Measurements from ENCODE around the gene UPK2. TPM values are rescaled to one million over a fixed set of nuclear protein-coding genes. Genes with fewer than 3 reads are reported as not detected.
A peak's percentile ranks its signal among the peaks of the same experiment; 100 is the strongest.
"Not testable (repeated sequence)": the region's sequence is repeated elsewhere in the genome, so short reads cannot be mapped to it uniquely, and the experiment has no call there.

The UPK2 gene
- polyA plus RNA-seq, 4 donors, result 0.74 to 47.4 (median 26.7) TPM

GRCh38 chr11:118980191-118980881 is 24.2 kb downstream of the UPK2 start:
- peak in 1 of 4 donors; percentile 18 for DNase-seq (ENCODE audit: low read depth in 4 of 4, low spot score in 3 of 4)

DNA sequence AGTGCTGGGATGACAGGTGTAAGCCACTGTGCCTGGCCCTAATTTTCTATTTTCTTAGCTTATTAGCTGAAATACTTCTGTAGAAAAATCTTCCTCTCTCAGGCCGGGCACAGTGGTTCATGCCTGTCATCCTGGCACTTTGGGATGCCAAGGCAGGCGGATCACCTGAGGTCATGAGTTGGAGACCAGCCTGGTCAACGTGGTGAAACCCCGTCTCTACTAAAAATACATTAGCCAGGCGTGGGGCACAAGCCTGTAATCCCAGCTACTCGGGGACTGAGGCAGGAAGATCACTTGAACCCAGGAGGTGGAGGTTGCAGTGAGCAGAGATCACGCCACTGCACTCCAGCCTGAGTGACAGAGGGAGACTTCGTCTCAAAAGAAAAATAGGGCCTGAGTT is 28.2 kb downstream of the UPK2 start:
- not testable (repeated sequence) for DNase-seq (ENCODE audit: low read depth in 4 of 4, low spot score in 3 of 4)

DNA sequence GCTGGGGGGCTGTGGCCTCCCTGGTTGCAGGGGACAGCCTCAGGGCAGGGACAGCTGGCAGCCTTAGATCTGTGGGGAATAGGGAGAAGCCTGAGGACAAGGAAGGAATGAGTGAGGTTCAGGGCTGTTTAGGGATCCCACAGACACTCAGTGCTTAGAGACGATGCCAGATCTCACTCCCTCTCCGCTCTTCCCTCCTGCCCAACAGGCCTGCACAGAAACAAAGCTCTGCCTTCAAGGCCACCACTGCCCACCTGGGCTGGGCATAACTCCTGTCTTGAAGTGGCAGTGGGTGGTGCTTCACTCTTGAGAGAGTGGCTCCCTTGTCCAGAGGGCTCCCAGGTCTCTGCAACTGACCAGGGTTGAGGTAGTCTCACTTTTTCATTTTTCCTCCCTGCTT is 28.7 kb downstream of the UPK2 start:
- DNase-seq (ENCODE audit: low read depth in 4 of 4, low spot score in 3 of 4), result no peak

DNA sequence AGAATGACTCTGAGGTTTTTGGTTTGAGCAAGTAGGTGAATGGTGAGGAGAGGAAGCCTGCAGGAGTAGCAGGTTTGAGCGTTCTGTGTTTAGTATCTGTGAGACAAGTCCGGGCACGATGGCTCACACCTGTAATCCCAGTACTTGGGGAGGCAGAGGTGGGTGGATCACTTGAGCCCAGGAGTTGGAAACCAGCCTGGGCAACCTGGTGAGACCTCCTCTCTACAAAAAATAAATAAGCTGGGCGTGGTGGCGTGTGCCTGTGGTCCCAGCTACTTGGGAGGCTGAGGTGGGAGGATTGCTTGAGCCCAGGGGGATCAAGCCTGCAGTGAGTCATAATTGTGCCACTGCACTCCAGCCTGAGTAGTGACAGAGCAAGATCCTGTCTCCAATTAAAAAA is 32.2 kb downstream of the UPK2 start:
- no peak for DNase-seq (ENCODE audit: low read depth in 4 of 4, low spot score in 3 of 4)

GRCh38 chr11:118991486-118992038 is 35.5 kb downstream of the UPK2 start:
- not testable (repeated sequence) for DNase-seq (ENCODE audit: low read depth in 4 of 4, low spot score in 3 of 4)

- no peak for DNase-seq (ENCODE audit: low read depth in 4 of 4, low spot score in 3 of 4)
Observed at GRCh38 chr11:118996926-118997626, 41.0 kb downstream of the UPK2 start.

GRCh38 chr11:118997627-118998387 is 41.7 kb downstream of the UPK2 start, which contains the start of gene CENATAC:
Gene CENATAC (plus strand): TSS chr11:118998138. CDS start chr11:118998198, 60 bp downstream.
- DNase-seq (ENCODE audit: low read depth in 4 of 4, low spot score in 3 of 4), result peak; percentile 85 to 88 (median 87)

- no peak for DNase-seq (ENCODE audit: low read depth in 4 of 4, low spot score in 3 of 4)
Observed at GRCh38 chr11:118998388-118998717, 42.3 kb downstream of the UPK2 start.

- DNase-seq (ENCODE audit: low read depth in 4 of 4, low spot score in 3 of 4), result no peak
Observed at GRCh38 chr11:118998822-118999221, 42.7 kb downstream of the UPK2 start.

GRCh38 chr11:119000906-119001305 is 44.8 kb downstream of the UPK2 start:
- no peak for DNase-seq (ENCODE audit: low read depth in 4 of 4, low spot score in 3 of 4)

- DNase-seq (ENCODE audit: low read depth in 4 of 4, low spot score in 3 of 4), result no peak
Observed at GRCh38 chr11:119006656-119007055, 50.6 kb downstream of the UPK2 start.

Other genes with a start within 250 kb of the UPK2 start
- 100 to 1,000 TPM; 104 to 142 (median 133) TPM for gene DDX6, start 165.1 kb upstream of the UPK2 start, polyA plus RNA-seq (ENCODE audit: insufficient read length in 4 of 4)
- not detected for gene CXCR5, start 72.4 kb upstream of the UPK2 start, polyA plus RNA-seq (ENCODE audit: insufficient read length in 4 of 4)
- 10 to 100 TPM; 32.9 to 37.0 (median 33.1) TPM for gene BCL9L, start 30.4 kb upstream of the UPK2 start, polyA plus RNA-seq (ENCODE audit: insufficient read length in 4 of 4)
- under 1 TPM in 1 of 4 donors, not detected in 3; 0.05 TPM for gene FOXR1, start 15.5 kb downstream of the UPK2 start, polyA plus RNA-seq (ENCODE audit: insufficient read length in 4 of 4)
- 10 to 100 TPM; 15.0 to 23.9 (median 17.1) TPM for gene CENATAC, start 41.8 kb downstream of the UPK2 start, polyA plus RNA-seq (ENCODE audit: insufficient read length in 4 of 4)
- 1,000 to 10,000 TPM; 1,012 to 1,189 (median 1,098) TPM for gene RPS25, start 62.0 kb downstream of the UPK2 start, polyA plus RNA-seq (ENCODE audit: insufficient read length in 4 of 4)
- 100 to 1,000 TPM in 2 of 4 donors, 10 to 100 TPM in 2; 91.9 to 145 (median 117) TPM for gene TRAPPC4, start 62.5 kb downstream of the UPK2 start, polyA plus RNA-seq (ENCODE audit: insufficient read length in 4 of 4)
- 100 to 1,000 TPM in 2 of 4 donors, 10 to 100 TPM in 2; 82.6 to 110 (median 100) TPM for gene SLC37A4, start 74.6 kb downstream of the UPK2 start, polyA plus RNA-seq (ENCODE audit: insufficient read length in 4 of 4)
- 100 to 1,000 TPM; 111 to 133 (median 122) TPM for gene HYOU1, start 100.9 kb downstream of the UPK2 start, polyA plus RNA-seq (ENCODE audit: insufficient read length in 4 of 4)
- gene VPS11, start 111.5 kb downstream of the UPK2 start, polyA plus RNA-seq (ENCODE audit: insufficient read length in 4 of 4), result 10 to 100 TPM; 51.9 to 59.5 (median 54.7) TPM
- gene HMBS, start 128.6 kb downstream of the UPK2 start, polyA plus RNA-seq (ENCODE audit: insufficient read length in 4 of 4), result 10 to 100 TPM; 25.9 to 28.6 (median 26.4) TPM
- 10 to 100 TPM; 56.3 to 70.4 (median 59.5) TPM for gene DPAGT1, start 145.6 kb downstream of the UPK2 start, polyA plus RNA-seq (ENCODE audit: insufficient read length in 4 of 4)
- 10 to 100 TPM; 10.6 to 14.0 (median 11.8) TPM for gene C2CD2L, start 151.0 kb downstream of the UPK2 start, polyA plus RNA-seq (ENCODE audit: insufficient read length in 4 of 4)
- gene HINFP, start 165.3 kb downstream of the UPK2 start, polyA plus RNA-seq (ENCODE audit: insufficient read length in 4 of 4), result 10 to 100 TPM; 26.5 to 33.2 (median 30.0) TPM
- under 1 TPM; 0.71 to 0.81 (median 0.76) TPM for gene ABCG4, start 192.8 kb downstream of the UPK2 start, polyA plus RNA-seq (ENCODE audit: insufficient read length in 4 of 4)
- gene NLRX1, start 212.4 kb downstream of the UPK2 start, polyA plus RNA-seq (ENCODE audit: insufficient read length in 4 of 4), result 10 to 100 TPM; 11.7 to 14.4 (median 12.2) TPM
- 10 to 100 TPM; 12.7 to 19.1 (median 14.2) TPM for gene NHERF4, start 229.2 kb downstream of the UPK2 start, polyA plus RNA-seq (ENCODE audit: insufficient read length in 4 of 4)